GM18511 (cell line): ENCODE measurements around the gene SLAMF7.
A peak's percentile ranks its signal among the peaks of the same experiment; 100 is the strongest.

ENCODE experiments used
- ATAC-seq: cut with Tn5 transposase; IDR thresholded peaks from one replicate; pipeline ENCODE4 v1.9.1; 2021; ENCODE audit warnings: mild to moderate bottlenecking, moderate library complexity; ENCODE audit not compliant: unreplicated experiment

SLAMF7 gene

GRCh38 chr1:160744852-160745520 lies 5.9 kb downstream of the SLAMF7 start:
- ATAC-seq = no peak

- ATAC-seq = no peak
Observed at GRCh38 chr1:160745551-160745950, 6.5 kb downstream of the SLAMF7 start.

- no peak for ATAC-seq
Observed at GRCh38 chr1:160746836-160747500, 7.9 kb downstream of the SLAMF7 start.

GRCh38 chr1:160747717-160748116 lies 8.7 kb downstream of the SLAMF7 start:
- ATAC-seq = no peak

GRCh38 chr1:160748181-160748877 lies 9.3 kb downstream of the SLAMF7 start:
- no peak for ATAC-seq

GRCh38 chr1:160748878-160749269 lies 9.8 kb downstream of the SLAMF7 start:
- no peak for ATAC-seq

- ATAC-seq = no peak
Observed at GRCh38 chr1:160750608-160751007, 11.6 kb downstream of the SLAMF7 start.

GRCh38 chr1:160752406-160752805 lies 13.4 kb downstream of the SLAMF7 start:
- ATAC-seq = no peak

- ATAC-seq = no peak
Observed at GRCh38 chr1:160752924-160753323, 13.9 kb downstream of the SLAMF7 start.

- no peak for ATAC-seq
Observed at GRCh38 chr1:160753594-160753993, 14.5 kb downstream of the SLAMF7 start.

GRCh38 chr1:160755461-160755860 lies 16.4 kb downstream of the SLAMF7 start:
- no peak for ATAC-seq

- peak; percentile 69 for ATAC-seq
Observed at GRCh38 chr1:160755911-160756848, 17.1 kb downstream of the SLAMF7 start.

GRCh38 chr1:160756849-160757201 lies 17.8 kb downstream of the SLAMF7 start:
- ATAC-seq = peak; percentile 35

- ATAC-seq = no peak
Observed at GRCh38 chr1:160758521-160758920, 19.5 kb downstream of the SLAMF7 start.

- ATAC-seq = no peak
Observed at GRCh38 chr1:160759740-160760139, 20.7 kb downstream of the SLAMF7 start.

- no peak for ATAC-seq
Observed at GRCh38 chr1:160761046-160761445, 22.0 kb downstream of the SLAMF7 start.

- ATAC-seq = no peak
Observed at GRCh38 chr1:160761886-160762285, 22.8 kb downstream of the SLAMF7 start.

GRCh38 chr1:160763993-160764392 lies 24.9 kb downstream of the SLAMF7 start:
- ATAC-seq = no peak

GRCh38 chr1:160767395-160768294 lies 28.6 kb downstream of the SLAMF7 start:
- peak; percentile 80 for ATAC-seq

GRCh38 chr1:160768295-160768657 lies 29.2 kb downstream of the SLAMF7 start:
- ATAC-seq = peak; percentile 75
